G401.6 (cell line): ENCODE measurements around the gene SERPINB10.
"Not testable (repeated sequence)": the region's sequence is repeated elsewhere in the genome, so short reads cannot be mapped to it uniquely, and the experiment has no call there.

Experiments used
- FAIRE-seq: peaks from 2 replicates; lab custom pipeline; 2012; peaks lifted over from hg19 to GRCh38; lab: Jason Lieb, UNC

SERPINB10 gene

GRCh38 chr18:63892566-63892965 lies 15.2 kb upstream of the SERPINB10 start:
- FAIRE-seq = no peak

- FAIRE-seq = no peak
These were observed 13.5 kb upstream of the SERPINB10 start for GRCh38 chr18:63894106-63894772.

GRCh38 chr18:63895190-63895589 lies 12.6 kb upstream of the SERPINB10 start:
- FAIRE-seq = no peak

GRCh38 chr18:63897072-63897471 lies 10.7 kb upstream of the SERPINB10 start:
- FAIRE-seq = no peak

- no peak for FAIRE-seq
These were observed 8.6 kb upstream of the SERPINB10 start for GRCh38 chr18:63899206-63899605.

GRCh38 chr18:63903851-63904570 lies 3.7 kb upstream of the SERPINB10 start:
- no peak for FAIRE-seq

GRCh38 chr18:63904694-63905093 lies 3.1 kb upstream of the SERPINB10 start:
- no peak for FAIRE-seq

GRCh38 chr18:63905361-63905760 lies 2.4 kb upstream of the SERPINB10 start:
- no peak for FAIRE-seq

- no peak for FAIRE-seq
These were observed 1.7 kb upstream of the SERPINB10 start for GRCh38 chr18:63906056-63906455.

- FAIRE-seq = no peak
These were observed 1.1 kb downstream of the SERPINB10 start for GRCh38 chr18:63908858-63909257.

GRCh38 chr18:63909870-63910269 lies 2.1 kb downstream of the SERPINB10 start:
- FAIRE-seq = no peak

GRCh38 chr18:63917817-63918216 lies 10.1 kb downstream of the SERPINB10 start:
- FAIRE-seq = no peak

GRCh38 chr18:63922049-63922448 lies 14.3 kb downstream of the SERPINB10 start:
- no peak for FAIRE-seq

- FAIRE-seq = no peak
These were observed 16.8 kb downstream of the SERPINB10 start for GRCh38 chr18:63924551-63924950.

- FAIRE-seq = no peak
These were observed 20.6 kb downstream of the SERPINB10 start for GRCh38 chr18:63928331-63928730.

- not testable (repeated sequence) for FAIRE-seq
These were observed 21.6 kb downstream of the SERPINB10 start for GRCh38 chr18:63929369-63929768.

- FAIRE-seq = no peak
These were observed 23.1 kb downstream of the SERPINB10 start for GRCh38 chr18:63930773-63931354.

- FAIRE-seq = no peak
These were observed 28.6 kb downstream of the SERPINB10 start for GRCh38 chr18:63936156-63936931.

GRCh38 chr18:63936932-63937393 lies 29.2 kb downstream of the SERPINB10 start:
- FAIRE-seq = no peak

- no peak for FAIRE-seq
These were observed 32.2 kb downstream of the SERPINB10 start for GRCh38 chr18:63940008-63940407.

GRCh38 chr18:63940543-63941050 lies 32.8 kb downstream of the SERPINB10 start:
- FAIRE-seq = not testable (repeated sequence)

- FAIRE-seq = no peak
These were observed 39.5 kb downstream of the SERPINB10 start for GRCh38 chr18:63947051-63947790.
